Fibroblast of mammary gland (primary cell): ENCODE measurements around the gene RARRES2.

Experiments
- DNase-seq: peaks from one replicate; pipeline ENCODE4 v3.0.0-alpha.2; 2010; ENCODE audit warnings: low read depth
- H3K4me3 ChIP-seq: 2 replicates; pipeline ENCODE4 v1.5.1; 2011; ENCODE audit warnings: low read depth, mild to moderate bottlenecking, low read length, moderate library complexity; ENCODE audit not compliant: control insufficient read depth
- CTCF ChIP-seq: conservative IDR thresholded peaks from 2 replicates; pipeline ENCODE4 v1.5.1; 2011; ENCODE audit warnings: low read depth, low read length, inconsistent platforms; ENCODE audit not compliant: control insufficient read depth, insufficient read depth

Gene RARRES2

GRCh38 chr7:150343225-150343624, 1.8 kb upstream of the RARRES2 start:
- no peak for TF ChIP-seq CTCF
- H3K4me3 ChIP-seq = no peak overlapping the region
- DNase-seq = no peak

- no peak for DNase-seq
- no peak overlapping the region for H3K4me3 ChIP-seq
- no peak for TF ChIP-seq CTCF
These were observed 636 bp upstream of the RARRES2 start for GRCh38 chr7:150342121-150342408.

GRCh38 chr7:150340875-150341262, 560 bp downstream of the RARRES2 start:
- H3K4me3 ChIP-seq = no peak overlapping the region
- TF ChIP-seq CTCF = no peak
- no peak for DNase-seq

- H3K4me3 ChIP-seq = no peak overlapping the region
- TF ChIP-seq CTCF = no peak
- DNase-seq = peak; percentile 11
These were observed 1.2 kb downstream of the RARRES2 start for GRCh38 chr7:150340024-150340749.

- no peak overlapping the region for H3K4me3 ChIP-seq
- TF ChIP-seq CTCF = no peak
- DNase-seq = no peak
These were observed 2.0 kb downstream of the RARRES2 start for GRCh38 chr7:150339409-150339809.

- no peak overlapping the region for H3K4me3 ChIP-seq
- TF ChIP-seq CTCF = no peak
- no peak for DNase-seq
These were observed 3.1 kb downstream of the RARRES2 start for GRCh38 chr7:150338166-150338829.
